HG02970 (cell line): Measurements from ENCODE around the gene EXOC6B.

Experiments used
- ATAC-seq: cut with Tn5 transposase; IDR thresholded peaks from one replicate; pipeline ENCODE4 v1.9.1; 2021; ENCODE audit warnings: mild to moderate bottlenecking, moderate library complexity, moderate number of reproducible peaks; ENCODE audit not compliant: unreplicated experiment, low FRiP score

The EXOC6B gene

DNA sequence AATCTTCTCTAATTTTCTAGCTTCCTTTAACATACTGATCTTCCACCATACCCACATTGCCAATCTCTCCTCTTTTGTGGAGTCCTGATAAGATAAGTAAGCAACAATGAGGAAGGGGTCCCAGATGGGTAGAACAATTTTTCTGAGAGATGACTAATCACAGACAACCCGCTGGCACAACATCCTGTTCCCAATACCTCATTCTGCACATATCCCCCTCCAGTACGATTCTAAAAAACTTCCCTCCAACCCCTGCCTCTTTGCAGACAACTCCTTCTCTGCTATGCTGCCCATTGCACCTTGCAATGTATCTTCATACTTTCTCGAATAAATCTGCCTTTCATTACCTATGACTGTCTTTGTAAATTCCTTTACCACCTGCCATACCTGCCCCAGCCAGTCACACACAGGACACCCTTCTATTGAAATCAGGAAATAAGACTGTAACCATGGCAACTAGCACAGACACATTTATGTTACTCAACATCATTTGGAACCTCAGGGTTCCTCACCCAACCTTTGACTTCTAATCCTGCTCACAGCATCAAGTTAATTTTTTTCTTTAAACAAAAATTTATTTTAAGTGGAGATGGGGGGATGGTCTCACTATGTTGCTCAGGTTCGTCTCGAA lies 7.4 kb upstream of the EXOC6B start:
- ATAC-seq: no peak

DNA sequence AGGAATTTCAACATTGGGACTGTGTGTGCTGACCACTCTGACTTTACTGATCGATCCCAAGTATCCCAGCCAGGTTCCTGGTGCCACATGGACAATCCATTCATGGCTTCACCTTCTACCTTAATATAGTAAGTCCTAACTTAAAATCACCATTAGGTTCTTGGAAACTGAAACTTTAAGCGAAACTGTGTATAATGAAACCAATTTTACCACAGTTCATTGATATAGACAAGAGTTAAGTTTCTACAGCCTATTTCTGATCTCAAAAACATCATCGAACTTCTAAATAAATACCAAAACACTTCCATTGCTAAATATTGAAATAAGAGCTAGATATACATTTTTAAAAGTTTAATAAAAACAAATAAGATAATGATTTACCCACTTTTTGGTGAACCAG lies 4.4 kb upstream of the EXOC6B start:
- ATAC-seq: no peak

- ATAC-seq: no peak
Measured at GRCh38 chr2:72828840-72829507, 3.1 kb upstream of the EXOC6B start.

DNA sequence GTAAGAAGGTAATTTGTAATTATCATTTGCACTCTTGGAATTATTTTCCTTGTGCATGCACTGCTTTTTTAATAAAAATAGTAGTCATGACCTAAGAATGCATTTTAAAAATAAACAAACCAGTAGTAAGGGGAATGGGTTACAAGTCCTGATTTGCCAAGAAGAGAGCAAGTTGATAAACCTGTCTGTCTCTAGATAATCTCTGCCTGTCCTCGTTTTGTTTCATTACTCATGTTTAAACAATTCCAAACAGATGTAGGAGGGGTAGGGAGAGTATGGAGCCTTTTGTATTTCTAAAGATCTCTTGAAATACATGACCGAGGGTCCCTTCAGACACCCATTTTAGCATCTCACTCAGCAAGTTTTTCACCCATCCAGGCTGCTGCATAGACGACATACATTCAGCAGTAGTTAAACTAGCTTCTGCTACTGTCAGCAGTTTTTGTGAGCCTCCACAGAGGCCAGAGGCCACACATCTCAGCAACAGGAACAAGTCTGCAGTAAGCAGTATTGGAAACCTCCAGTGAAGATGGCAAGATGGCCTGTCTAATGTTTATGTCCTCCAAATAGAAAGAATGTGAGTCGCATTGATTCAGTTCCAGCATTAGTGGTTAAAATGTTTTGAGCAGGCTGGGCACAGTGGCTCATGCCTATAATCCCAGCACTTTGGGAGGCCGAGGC lies 2.3 kb upstream of the EXOC6B start:
- ATAC-seq: no peak

GRCh38 chr2:72827487-72827886 lies 1.7 kb upstream of the EXOC6B start:
- ATAC-seq: no peak

GRCh38 chr2:72826156-72826477 lies 284 bp upstream of the EXOC6B start:
- no peak for ATAC-seq

- ATAC-seq: no peak
Measured at GRCh38 chr2:72824224-72824842, 1.5 kb downstream of the EXOC6B start.

DNA sequence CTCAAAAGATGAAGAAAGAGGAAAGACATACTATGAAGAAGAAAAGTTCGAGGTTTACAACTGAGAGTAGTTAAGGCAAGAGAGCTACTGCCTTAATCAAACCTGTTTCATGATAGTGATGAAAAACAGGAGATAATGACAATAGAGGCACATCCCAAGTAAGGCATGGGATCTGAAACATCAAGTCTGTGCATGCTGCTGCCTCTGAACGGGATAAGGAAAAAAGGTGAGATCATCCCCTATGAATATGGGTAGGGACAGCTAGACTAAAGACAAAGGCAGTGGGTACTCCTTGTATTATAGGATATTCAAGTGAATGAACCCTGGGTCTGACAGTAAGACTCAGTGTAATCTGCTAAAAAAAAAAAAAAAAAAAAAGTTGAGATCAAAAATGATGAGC lies 3.0 kb downstream of the EXOC6B start:
- no peak for ATAC-seq

GRCh38 chr2:72821983-72822382 lies 3.9 kb downstream of the EXOC6B start:
- no peak for ATAC-seq

DNA sequence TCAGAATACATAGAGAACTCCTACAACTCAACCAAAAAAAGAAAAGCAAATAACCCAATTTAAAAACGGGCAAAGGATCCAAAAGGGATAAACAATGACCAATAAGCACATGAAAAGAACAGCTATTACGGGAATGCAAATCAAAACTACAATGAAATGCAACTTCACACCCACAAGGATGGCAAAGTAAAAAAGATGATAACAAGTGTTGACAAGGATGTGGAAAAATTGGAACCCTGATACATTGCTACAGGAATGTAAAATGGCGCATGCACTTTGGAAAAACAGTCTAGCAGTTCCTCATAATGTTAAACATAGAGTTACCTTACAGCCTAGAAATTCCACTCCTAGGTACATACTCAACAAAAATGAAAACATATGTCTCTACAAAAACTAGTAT lies 4.7 kb downstream of the EXOC6B start:
- ATAC-seq: no peak

GRCh38 chr2:72819501-72819900 lies 6.3 kb downstream of the EXOC6B start:
- ATAC-seq: no peak

GRCh38 chr2:72815655-72816278 lies 10.1 kb downstream of the EXOC6B start:
- no peak for ATAC-seq

DNA sequence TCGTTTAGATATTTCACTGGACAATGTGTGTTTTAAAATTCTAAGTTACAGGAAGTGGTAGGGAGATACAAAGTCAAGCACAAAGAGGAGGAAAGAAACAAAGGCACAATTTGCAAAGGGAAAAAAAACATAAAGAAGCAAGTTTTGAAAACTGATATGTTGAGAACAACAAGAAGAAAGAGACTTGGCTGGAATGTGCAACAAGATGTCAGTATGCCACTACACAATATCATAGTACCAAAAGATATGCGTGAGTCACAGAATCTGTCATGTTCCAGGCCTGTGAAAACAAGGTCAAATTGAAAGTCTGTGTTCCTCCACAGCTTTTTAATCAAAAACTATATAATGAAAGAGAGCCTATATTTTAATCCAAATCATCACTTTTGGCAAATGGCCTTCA lies 12.0 kb downstream of the EXOC6B start:
- no peak for ATAC-seq

- no peak for ATAC-seq
Measured at GRCh38 chr2:72810165-72810564, 15.7 kb downstream of the EXOC6B start.

GRCh38 chr2:72809095-72809494 lies 16.7 kb downstream of the EXOC6B start:
- no peak for ATAC-seq

DNA sequence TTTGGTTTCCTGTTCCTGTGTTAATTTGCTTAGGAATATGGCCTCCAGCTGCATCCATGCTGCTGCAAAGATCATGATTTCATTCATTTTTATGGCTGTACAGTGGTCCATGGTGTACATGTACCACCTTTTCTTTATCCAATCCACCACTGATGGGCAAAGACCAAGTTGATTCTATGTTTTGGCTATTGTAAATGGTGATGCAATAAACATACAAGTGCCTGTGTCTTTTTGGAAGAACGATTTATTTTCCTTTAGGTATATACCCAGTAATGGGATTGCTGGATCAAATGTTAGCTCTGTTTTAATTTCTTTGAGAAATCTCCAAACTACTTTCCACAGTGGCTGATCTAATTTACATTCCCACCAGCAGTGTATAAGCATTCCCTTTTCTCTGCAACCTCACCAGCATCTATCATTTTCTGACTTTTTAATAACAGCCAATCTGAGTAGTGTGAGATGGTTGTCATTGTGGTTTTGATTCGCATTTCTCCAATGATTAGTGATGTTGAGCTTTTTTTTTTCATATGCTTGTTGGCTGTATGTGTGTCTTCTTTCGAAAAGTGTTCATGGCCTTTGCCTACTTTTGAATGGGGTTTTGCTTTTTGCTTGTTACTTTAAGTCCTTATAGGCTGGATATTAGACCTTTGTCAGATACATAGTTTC lies 19.4 kb downstream of the EXOC6B start:
- no peak for ATAC-seq

DNA sequence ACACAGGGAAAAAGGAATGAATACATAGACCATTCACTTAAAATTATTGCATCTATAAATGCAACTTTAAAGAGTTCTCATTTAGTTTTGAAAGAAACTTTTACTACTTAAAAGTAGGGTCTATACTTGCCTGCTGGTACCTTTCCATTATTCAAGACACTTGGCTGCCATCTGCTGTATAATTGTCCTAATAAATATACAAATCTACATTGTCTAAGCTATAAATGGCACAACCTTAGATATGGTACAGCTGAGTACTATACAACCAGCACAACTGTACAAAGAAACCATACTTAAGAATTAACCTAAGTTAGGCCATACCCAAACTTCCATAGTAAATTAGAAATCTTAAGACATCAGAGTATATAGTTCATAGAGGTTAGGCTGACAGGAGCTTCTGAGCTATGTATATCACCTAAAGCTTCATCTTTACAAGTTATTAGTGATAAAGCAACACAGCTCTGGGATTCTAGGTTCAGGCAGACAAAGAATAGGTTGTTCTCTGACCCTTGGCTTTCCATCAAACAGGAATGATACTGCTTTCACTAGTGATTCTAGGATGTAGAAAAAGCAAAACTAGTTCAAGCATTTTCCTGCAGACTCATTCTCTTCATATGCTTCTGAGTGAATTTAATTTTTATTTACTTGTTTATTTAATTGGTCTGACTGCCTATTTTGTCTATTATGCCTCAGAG lies 22.1 kb downstream of the EXOC6B start:
- no peak for ATAC-seq

DNA sequence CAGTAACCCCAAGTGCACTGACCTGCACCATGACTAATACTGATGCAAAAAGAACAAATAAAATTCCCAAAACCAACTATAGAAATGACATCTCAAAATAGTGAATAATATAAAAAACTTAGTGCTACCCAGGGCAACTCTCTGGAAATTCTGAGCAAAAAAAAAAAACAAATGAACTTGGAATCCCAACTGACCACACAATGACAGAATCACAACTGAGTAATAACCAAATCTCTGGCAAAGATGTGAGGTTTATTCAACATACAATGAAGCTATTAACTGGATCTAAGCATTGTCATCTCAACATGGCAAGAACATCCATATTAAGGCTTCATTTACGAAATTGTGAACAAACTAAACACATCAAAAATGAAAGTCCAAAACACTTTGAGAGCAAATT lies 22.7 kb downstream of the EXOC6B start:
- ATAC-seq: no peak

- ATAC-seq: no peak
Measured at GRCh38 chr2:72800492-72800891, 25.3 kb downstream of the EXOC6B start.

DNA sequence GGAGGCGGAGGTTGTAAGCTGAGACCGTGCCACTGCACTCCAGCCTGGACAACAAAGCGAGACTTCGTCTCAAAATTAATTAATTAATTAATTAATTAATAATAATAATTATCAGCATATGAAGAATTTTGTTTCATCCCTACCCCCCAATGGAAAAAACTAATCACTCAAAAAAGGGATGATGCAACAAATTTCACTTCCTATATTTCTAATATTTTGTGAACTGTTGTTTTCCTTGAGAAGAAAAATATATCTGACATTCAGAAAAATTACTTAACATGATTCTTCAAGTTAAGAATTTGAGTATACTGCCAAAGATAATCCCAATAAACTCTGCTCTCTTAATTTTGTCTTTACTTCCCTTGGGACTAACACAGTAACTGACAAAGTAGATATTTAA lies 28.1 kb downstream of the EXOC6B start:
- no peak for ATAC-seq
